HCT116 (cell line): ENCODE results near the gene TSHZ1. TPM values are rescaled to one million over a fixed set of nuclear protein-coding genes. Genes with fewer than 3 reads are reported as not detected.

Experiments
- ATAC-seq: fragments of 200-7000 bp; cut with Tn5 transposase; 2 replicates; pipeline ENCODE4 v1.9.1; 2020; ENCODE audit warnings: mild to moderate bottlenecking, moderate library complexity
- BruUV-seq: library from RNA; stranded (reverse); fragments of 400-500 nt; replicated peaks from 2 replicates; lab custom pipeline; 2021; lab: Mats Ljungman, UMichigan
- CTCF ChIA-PET: fragments of 300-600 bp; sonication (Branson Sonifier 250); formaldehyde crosslinking; loops from one replicate; lab custom pipeline; 2021; ENCODE audit warnings: antibody characterized with exemption; lab: Charles Lee
- POLR2A ChIA-PET: fragments of 300-600, 350-600 bp; sonication (Branson Sonifier 250); formaldehyde crosslinking; loops from one replicate; lab custom pipeline; 2021; ENCODE audit warnings: antibody characterized with exemption; lab: Charles Lee
- RAD21 ChIA-PET, 2 experiments: fragments of 300-600 bp; sonication (Branson Sonifier 250); formaldehyde crosslinking; loops; one replicate each; lab custom pipeline; 2023; ENCODE audit warnings: low total read pairs in 2 of 2; ENCODE audit not compliant: uncharacterized antibody in 2 of 2, unreplicated experiment in 2 of 2, low non-redundant PET in 1 of 2; lab: Charles Lee
- DNase-seq: peaks from one replicate; pipeline ENCODE4 v3.0.0-alpha.2; 2010; ENCODE audit warnings: low read depth, low spot score
- H2AFZ ChIP-seq: fragments of 200-600 bp; shearing (Covaris generic), sonication (generic); 2 replicates; pipeline ENCODE4 v1.6.1; 2017; ENCODE audit warnings: low read depth, mixed run types, mixed read lengths, antibody characterized with exemption, low read length; ENCODE audit not compliant: poor library complexity, severe bottlenecking
- H3K27ac ChIP-seq: 2 replicates; pipeline ENCODE4 v1.5.1; 2012; ENCODE audit warnings: low read depth, low read length
- H3K27me3 ChIP-seq: fragments of 200-600 bp; sonication (generic); 2 replicates; pipeline ENCODE4 v1.6.1; 2016; ENCODE audit warnings: mixed run types, low read length, mixed read lengths; ENCODE audit not compliant: insufficient read depth
- H3K36me3 ChIP-seq, 2 experiments: fragments of 200-500 bp in 1 of 2; fragments of 200-600 bp in 1 of 2; sonication (Bioruptor generic) in 1 of 2; sonication (generic) in 1 of 2; 2 replicates each; pipeline versions ENCODE4 v1.5.1 to v1.6.1; 2014 to 2016; ENCODE audit warnings: low read length in 2 of 2, inconsistent platforms in 1 of 2, mixed read lengths in 1 of 2, mixed run types in 1 of 2; ENCODE audit not compliant: insufficient read depth in 2 of 2, control insufficient read depth in 1 of 2
- H3K4me1 ChIP-seq, 2 experiments: fragments of 200-600 bp in 1 of 2; sonication (generic) in 1 of 2; 2 replicates each; pipeline versions ENCODE4 v1.5.1 to v1.6.1; 2012 to 2017; ENCODE audit warnings: low read length in 2 of 2, inconsistent platforms in 1 of 2, mild to moderate bottlenecking in 1 of 2, mixed read lengths in 1 of 2, mixed run types in 1 of 2, moderate library complexity in 1 of 2; ENCODE audit not compliant: insufficient read depth in 2 of 2, control insufficient read depth in 1 of 2
- H3K4me2 ChIP-seq: fragments of 200-600 bp; sonication (generic); 2 replicates; pipeline ENCODE4 v1.6.1; 2017; ENCODE audit warnings: mixed run types, low read length, mixed read lengths
- H3K4me3 ChIP-seq, 2 experiments: fragments of 200-600 bp in 1 of 2; sonication (generic) in 1 of 2; replicated peaks in 1 of 2; 2 replicates each; pipeline ENCODE4 v1.5.1; 2011 to 2016; ENCODE audit warnings: low read length in 2 of 2, control low read depth in 1 of 2, low read depth in 1 of 2, mild to moderate bottlenecking in 1 of 2, mixed read lengths in 1 of 2, mixed run types in 1 of 2
- H3K79me2 ChIP-seq: fragments of 200-600 bp; sonication (generic); 2 replicates; pipeline ENCODE4 v1.6.1; 2017; ENCODE audit warnings: mild to moderate bottlenecking, mixed run types, low read length, moderate library complexity, mixed read lengths; ENCODE audit not compliant: insufficient read depth
- H3K9ac ChIP-seq: fragments of 200-600 bp; sonication (generic); 2 replicates; pipeline ENCODE4 v1.6.1; 2016; ENCODE audit warnings: low read length, mixed read lengths
- H3K9me2 ChIP-seq: fragments of 200-600 bp; sonication (generic), shearing (Covaris generic); 2 replicates; pipeline ENCODE4 v1.6.1; 2017; ENCODE audit warnings: mixed run types, mild to moderate bottlenecking, moderate library complexity; ENCODE audit not compliant: insufficient read depth
- H3K9me3 ChIP-seq, 2 experiments: fragments of 200-500 bp in 1 of 2; fragments of 200-600 bp in 1 of 2; sonication (Bioruptor generic) in 1 of 2; sonication (generic) in 1 of 2; 2 replicates each; pipeline ENCODE4 v1.6.1; 2014 to 2017; ENCODE audit warnings: low read length in 2 of 2, mixed read lengths in 2 of 2, inconsistent platforms in 1 of 2, low read depth in 1 of 2, mild to moderate bottlenecking in 1 of 2, mixed run types in 1 of 2, moderate library complexity in 1 of 2; ENCODE audit not compliant: control insufficient read depth in 1 of 2, insufficient read depth in 1 of 2
- H4K20me1 ChIP-seq: fragments of 200-600 bp; sonication (generic), shearing (Covaris generic); 2 replicates; pipeline ENCODE4 v1.6.1; 2017; ENCODE audit warnings: mixed run types, mild to moderate bottlenecking, moderate library complexity; ENCODE audit not compliant: insufficient read depth
- ATF3 ChIP-seq: IDR thresholded peaks from 2 replicates; pipeline ENCODE4 v1.6.1; 2012
- CBX3 ChIP-seq: IDR thresholded peaks from 2 replicates; pipeline ENCODE4 v1.6.1; 2012; ENCODE audit warnings: low read depth
- CTCF ChIP-seq, 3 experiments: fragments of 200-600 bp in 1 of 3; sonication (generic) in 1 of 3; IDR thresholded peaks in 2 of 3; conservative IDR thresholded peaks in 1 of 3; 2 replicates each; pipeline ENCODE4 v1.5.1; 2012 to 2017; ENCODE audit warnings: low read depth in 2 of 3, low read length in 2 of 3, antibody characterized with exemption in 1 of 3, borderline replicate concordance in 1 of 3, control low read depth in 1 of 3, mild to moderate bottlenecking in 1 of 3, mixed read lengths in 1 of 3, mixed run types in 1 of 3, moderate library complexity in 1 of 3; ENCODE audit not compliant: insufficient read depth in 1 of 3
- EGR1 ChIP-seq: IDR thresholded peaks from 2 replicates; pipeline ENCODE4 v1.6.1; 2012; ENCODE audit warnings: low read depth
- EZH2 ChIP-seq: fragments of 200-600 bp; sonication (generic); IDR thresholded peaks from 2 replicates; pipeline ENCODE4 v1.6.1; 2017; ENCODE audit warnings: antibody characterized with exemption, mixed run types
- EZH2phosphoT487 ChIP-seq: fragments of 200-600 bp; IDR thresholded peaks from 2 replicates; pipeline ENCODE4 v1.6.1; 2018; ENCODE audit warnings: antibody characterized with exemption, borderline replicate concordance
- FOSL1 ChIP-seq: IDR thresholded peaks from 2 replicates; pipeline ENCODE4 v1.6.1; 2012; ENCODE audit warnings: low read depth
- JUND ChIP-seq: IDR thresholded peaks from 2 replicates; pipeline ENCODE4 v1.6.1; 2012
- POLR2A ChIP-seq: IDR thresholded peaks from 2 replicates; pipeline ENCODE4 v1.7.0; 2011; ENCODE audit warnings: borderline replicate concordance; ENCODE audit not compliant: insufficient read depth, insufficient read length; ENCODE audit errors: extremely low read depth
- REST ChIP-seq: IDR thresholded peaks from 2 replicates; pipeline ENCODE4 v1.6.1; 2012; ENCODE audit warnings: low read depth
- SIN3A ChIP-seq: IDR thresholded peaks from 2 replicates; pipeline ENCODE4 v1.6.1; 2012; ENCODE audit warnings: low read depth
- SP1 ChIP-seq: IDR thresholded peaks from 2 replicates; pipeline ENCODE4 v1.6.1; 2012; ENCODE audit warnings: low read depth
- SRF ChIP-seq: IDR thresholded peaks from 2 replicates; pipeline ENCODE4 v1.6.1; 2012; ENCODE audit warnings: low read depth
- TCF7L2 ChIP-seq: IDR thresholded peaks from 2 replicates; pipeline ENCODE4 v1.7.0; 2011; ENCODE audit warnings: borderline replicate concordance, inconsistent platforms; ENCODE audit not compliant: insufficient read depth, insufficient read length; ENCODE audit errors: extremely low read depth
- YY1 ChIP-seq: IDR thresholded peaks from 2 replicates; pipeline ENCODE4 v1.6.1; 2011; ENCODE audit warnings: low read length, low read depth, moderate library complexity, mild to moderate bottlenecking; ENCODE audit not compliant: insufficient replicate concordance; ENCODE audit errors: extremely low read depth
- ZFX ChIP-seq: fragments of 450-650 bp; IDR thresholded peaks from 2 replicates; pipeline ENCODE4 v1.6.1; 2017
- intact Hi-C: fragments of 100-400 bp; cut with micrococcal nuclease; formaldehyde crosslinking; loops from 2 replicates; pipeline ENCODE4 v1.10.0; 2022
- total RNA-seq: library from RNA; stranded (reverse); gene quantifications from one replicate; pipeline ENCODE4 v1.2.1, GENCODE V29; 2021; ENCODE audit not compliant: unreplicated experiment

Gene TSHZ1
- total RNA-seq, 1 experiment from 2014 or later: 5.7 TPM

- TF ChIP-seq SP1: no peak
- no peak for TF ChIP-seq POLR2A
- Histone ChIP-seq H3K9me2 (no peaks in the 10 kb centered on the region), H3K27me3 (no peaks in the 10 kb centered on the region), H3K79me2 (no peaks in the 10 kb centered on the region), H3K4me3 (no peak overlapping the region), H4K20me1 (no peaks in the 10 kb centered on the region), H3K4me1 (no peaks in the 10 kb centered on the region), H3K4me2 (no peak overlapping the region), H3K9me3 (no peaks in the 10 kb centered on the region), H2AFZ (no peak overlapping the region), H3K9ac (no peak overlapping the region), H3K27ac (no peak overlapping the region), H3K36me3 (no peaks in the 10 kb centered on the region)
- CTCF ChIA-PET: no interaction called here
- no peak for DNase-seq
- ATAC-seq: no peak
- RAD21 ChIA-PET: no interaction called here
- intact Hi-C loops: no loop called here
- no TSS peak for BruUV-seq
- POLR2A ChIA-PET: no interaction called here
Measured at GRCh38 chr18:75290737-75291358, 80.3 kb downstream of the TSHZ1 start.

- intact Hi-C loops: no loop called here
- TF ChIP-seq JUND (no peak), SP1 (no peak), REST (no peak), EGR1 (no peak), ATF3 (no peak), EZH2phosphoT487 (no peak), CBX3 (no peak), ZFX (no peak), EZH2 (no peak), CTCF (IDR thresholded peaks at IDR 0.05 in 2 of 3, conservative IDR thresholded peaks at IDR 0.05 in 1 of 3; ENCODE audit: borderline replicate concordance in 1 of 3, insufficient read depth in 1 of 3, low read depth in 2 of 3, low read length in 2 of 3) (no peak), SIN3A (no peak), TCF7L2 (no peak), FOSL1 (no peak), YY1 (no peak), SRF (no peak)
- Histone ChIP-seq H3K27me3 (no peaks in the 10 kb centered on the region), H3K4me3 (no peak overlapping the region), H3K36me3 (no peaks in the 10 kb centered on the region), H3K79me2 (no peaks in the 10 kb centered on the region), H3K9ac (no peak overlapping the region), H3K9me3 (no peaks in the 10 kb centered on the region), H4K20me1 (no peaks in the 10 kb centered on the region), H3K4me1 (no peaks in the 10 kb centered on the region), H3K4me2 (no peak overlapping the region), H3K9me2 (no peaks in the 10 kb centered on the region), H3K27ac (no peak overlapping the region), H2AFZ (no peak overlapping the region)
- POLR2A ChIA-PET: no interaction called here
- RAD21 ChIA-PET: no interaction called here
- no TSS peak for BruUV-seq
- CTCF ChIA-PET: no interaction called here
- no peak for DNase-seq
- ATAC-seq: no peak
Measured at GRCh38 chr18:75291460-75291859, 80.9 kb downstream of the TSHZ1 start.
